GM18517 (cell line): ENCODE results near the gene SH3BGRL.
"Not testable (repeated sequence)": the region's sequence is repeated elsewhere in the genome, so short reads cannot be mapped to it uniquely, and the experiment has no call there.

Experiments used
- ATAC-seq: cut with Tn5 transposase; IDR thresholded peaks from one replicate; pipeline ENCODE4 v1.9.1; 2021; ENCODE audit warnings: mild to moderate bottlenecking, moderate library complexity; ENCODE audit not compliant: unreplicated experiment

SH3BGRL gene

GRCh38 chrX:81259020-81259713 lies 57.3 kb downstream of the SH3BGRL start:
- no peak for ATAC-seq

GRCh38 chrX:81259714-81260395 lies 58.0 kb downstream of the SH3BGRL start:
- ATAC-seq = no peak

- no peak for ATAC-seq
These were observed 59.7 kb downstream of the SH3BGRL start for GRCh38 chrX:81261576-81261975.

GRCh38 chrX:81263059-81263458 lies 61.2 kb downstream of the SH3BGRL start:
- ATAC-seq = no peak

- ATAC-seq = no peak
These were observed 76.7 kb downstream of the SH3BGRL start for GRCh38 chrX:81278616-81279015.

- no peak for ATAC-seq
These were observed 78.2 kb downstream of the SH3BGRL start for GRCh38 chrX:81280148-81280547.

GRCh38 chrX:81286075-81286474 lies 84.2 kb downstream of the SH3BGRL start:
- ATAC-seq = no peak

- no peak for ATAC-seq
These were observed 84.7 kb downstream of the SH3BGRL start for GRCh38 chrX:81286608-81287007.

- no peak for ATAC-seq
These were observed 90.1 kb downstream of the SH3BGRL start for GRCh38 chrX:81291996-81292395.

GRCh38 chrX:81294101-81294500 lies 92.2 kb downstream of the SH3BGRL start:
- ATAC-seq = no peak

GRCh38 chrX:81301877-81302276 lies 100.0 kb downstream of the SH3BGRL start:
- ATAC-seq = no peak

- peak; percentile 51 for ATAC-seq
These were observed 102.7 kb downstream of the SH3BGRL start for GRCh38 chrX:81304563-81304962.

- ATAC-seq = no peak
These were observed 103.3 kb downstream of the SH3BGRL start for GRCh38 chrX:81305240-81305639.

GRCh38 chrX:81308086-81308829 lies 106.4 kb downstream of the SH3BGRL start:
- no peak for ATAC-seq

- ATAC-seq = no peak
These were observed 114.3 kb downstream of the SH3BGRL start for GRCh38 chrX:81316163-81316562.

GRCh38 chrX:81331653-81332052 lies 129.8 kb downstream of the SH3BGRL start:
- ATAC-seq = not testable (repeated sequence)

- no peak for ATAC-seq
These were observed 134.7 kb downstream of the SH3BGRL start for GRCh38 chrX:81336455-81337152.

GRCh38 chrX:81337805-81338204 lies 135.9 kb downstream of the SH3BGRL start:
- ATAC-seq = no peak

- no peak for ATAC-seq
These were observed 137.0 kb downstream of the SH3BGRL start for GRCh38 chrX:81338924-81339323.

GRCh38 chrX:81345296-81345695 lies 143.4 kb downstream of the SH3BGRL start:
- ATAC-seq = not testable (repeated sequence)
